ENCODE measurements around the gene C21orf58.

The C21orf58 gene

GRCh38 chr21:46344219-46344915 lies 20.7 kb upstream of the C21orf58 start:
- no peak for TF ChIP-seq CTCF (IDR thresholded peaks at IDR 0.05; ENCODE audit: insufficient read depth, low read length, poor library complexity, severe bottlenecking)
- DNase-seq (ENCODE audit: extremely low read depth, insufficient read length): no peak
- H3K36me3 ChIP-seq (ENCODE audit: control insufficient read depth, insufficient read depth, low read length): peaks cover 20% of the 10 kb centered on the region
- H3K4me3 ChIP-seq (replicated peaks; ENCODE audit: low read depth, low read length): no peak overlapping the region
- H3K27me3 ChIP-seq (replicated peaks; ENCODE audit: control insufficient read depth, insufficient read depth, low read length): no peaks in the 10 kb centered on the region

GRCh38 chr21:46340998-46341397 lies 17.3 kb upstream of the C21orf58 start:
- Histone ChIP-seq H3K27me3 (replicated peaks; ENCODE audit: control insufficient read depth, insufficient read depth, low read length) (no peaks in the 10 kb centered on the region), H3K36me3 (ENCODE audit: control insufficient read depth, insufficient read depth, low read length) (peaks cover 10% of the 10 kb centered on the region), H3K4me3 (replicated peaks; ENCODE audit: low read depth, low read length) (no peak overlapping the region)
- no peak for TF ChIP-seq CTCF (IDR thresholded peaks at IDR 0.05; ENCODE audit: insufficient read depth, low read length, poor library complexity, severe bottlenecking)
- no peak for DNase-seq (ENCODE audit: extremely low read depth, insufficient read length)

GRCh38 chr21:46336603-46337002 lies 12.9 kb upstream of the C21orf58 start:
- no peak overlapping the region for H3K4me3 ChIP-seq (replicated peaks; ENCODE audit: low read depth, low read length)
- no peaks in the 10 kb centered on the region for H3K27me3 ChIP-seq (replicated peaks; ENCODE audit: control insufficient read depth, insufficient read depth, low read length)
- no peak for TF ChIP-seq CTCF (IDR thresholded peaks at IDR 0.05; ENCODE audit: insufficient read depth, low read length, poor library complexity, severe bottlenecking)
- H3K36me3 ChIP-seq (ENCODE audit: control insufficient read depth, insufficient read depth, low read length): peaks cover 11% of the 10 kb centered on the region
- no peak for DNase-seq (ENCODE audit: extremely low read depth, insufficient read length)

DNA sequence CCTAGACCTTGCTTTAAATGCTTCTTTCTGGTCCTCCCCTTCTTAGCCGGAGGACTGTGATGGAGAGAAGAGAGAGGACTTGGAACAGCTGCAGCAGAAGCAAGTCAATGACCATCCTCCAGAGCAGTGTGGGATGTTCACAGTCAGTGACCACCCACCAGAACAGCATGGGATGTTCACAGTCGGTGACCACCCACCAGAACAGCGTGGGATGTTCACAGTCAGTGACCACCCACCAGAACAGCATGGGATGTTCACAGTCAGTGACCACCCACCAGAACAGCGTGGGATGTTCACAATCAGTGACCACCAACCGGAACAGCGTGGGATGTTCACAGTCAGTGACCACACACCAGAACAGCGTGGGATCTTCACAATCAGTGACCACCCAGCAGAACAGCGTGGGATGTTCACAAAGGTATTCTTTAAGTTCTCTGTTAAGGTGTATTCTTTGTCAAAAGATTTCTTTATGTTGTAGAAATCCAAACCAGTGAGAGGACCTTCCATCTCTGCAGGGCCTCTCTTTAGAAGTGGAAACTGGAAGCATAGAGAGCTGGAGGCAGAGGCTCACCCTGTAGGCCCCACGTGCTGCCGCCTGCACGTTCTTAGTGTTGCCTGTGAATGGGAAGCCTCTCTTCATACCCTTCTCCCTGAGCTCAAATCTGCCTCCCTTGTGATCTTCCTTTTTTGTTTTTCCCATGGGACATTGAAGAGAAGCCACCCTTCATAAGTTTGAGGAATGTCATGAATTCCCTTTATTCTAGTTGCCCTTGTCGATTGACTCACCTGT lies 10.9 kb upstream of the C21orf58 start:
- no peaks in the 10 kb centered on the region for H3K27me3 ChIP-seq (replicated peaks; ENCODE audit: control insufficient read depth, insufficient read depth, low read length)
- H3K4me3 ChIP-seq (replicated peaks; ENCODE audit: low read depth, low read length): no peak overlapping the region
- H3K36me3 ChIP-seq (ENCODE audit: control insufficient read depth, insufficient read depth, low read length): peaks cover 13% of the 10 kb centered on the region
- DNase-seq (ENCODE audit: extremely low read depth, insufficient read length): no peak
- TF ChIP-seq CTCF (IDR thresholded peaks at IDR 0.05; ENCODE audit: insufficient read depth, low read length, poor library complexity, severe bottlenecking): no peak

GRCh38 chr21:46329796-46330195 lies 6.1 kb upstream of the C21orf58 start:
- TF ChIP-seq CTCF (IDR thresholded peaks at IDR 0.05; ENCODE audit: insufficient read depth, low read length, poor library complexity, severe bottlenecking): no peak
- Histone ChIP-seq H3K36me3 (ENCODE audit: control insufficient read depth, insufficient read depth, low read length) (peaks cover 11% of the 10 kb centered on the region), H3K4me3 (replicated peaks; ENCODE audit: low read depth, low read length) (no peak overlapping the region), H3K27me3 (replicated peaks; ENCODE audit: control insufficient read depth, insufficient read depth, low read length) (no peaks in the 10 kb centered on the region)
- DNase-seq (ENCODE audit: extremely low read depth, insufficient read length): no peak

All from GM06990 (cell line).